T-cell (primary cell): ENCODE data around the gene SLC10A6. TPM values are rescaled to one million over a fixed set of nuclear protein-coding genes. Genes with fewer than 3 reads are reported as not detected.
"Not testable (repeated sequence)": the region's sequence is repeated elsewhere in the genome, so short reads cannot be mapped to it uniquely, and the experiment has no call there.

Experiments
- ATAC-seq, 4 experiments: fragments of 200-7000 bp in 3 of 4; fragments of 150-1000 bp in 1 of 4; cut with Tn5 transposase; replicated peaks in 1 of 4; 1 replicate in 3 of 4; 2 replicates in 1 of 4; pipeline ENCODE4 v1.10.0; 2021; ENCODE audit warnings: moderate library complexity in 3 of 4, mild to moderate bottlenecking in 2 of 4, moderate number of reproducible peaks in 1 of 4
- CTCF ChIA-PET, 2 donors: fragments of 300-600 bp; sonication (Branson Sonifier 250); formaldehyde crosslinking; loops; one replicate each; lab custom pipeline; 2022; ENCODE audit warnings: antibody characterized with exemption in 2 of 2; lab: Charles Lee
- POLR2A ChIA-PET, 2 donors: fragments of 300-600 bp; sonication (Branson Sonifier 250); formaldehyde crosslinking; loops; one replicate each; lab custom pipeline; 2022; ENCODE audit warnings: antibody characterized with exemption in 2 of 2; lab: Charles Lee
- DNase-seq, 35 experiments: peaks; one replicate each; pipeline versions ENCODE4 v3.0.0 to v3.0.0-alpha.2; 2013 to 2023
- H3K27ac ChIP-seq: one replicate; pipeline ENCODE4 v1.5.1; 2013; ENCODE audit warnings: low read length
- H3K27me3 ChIP-seq, 2 experiments: replicated peaks in 1 of 2; 1 replicate in 1 of 2; 2 replicates in 1 of 2; pipeline versions ENCODE4 v1.6.1 to v1.7.0; 2013; ENCODE audit warnings: low read length in 1 of 2, mixed read lengths in 1 of 2; ENCODE audit not compliant: control insufficient read depth in 2 of 2, insufficient read depth in 2 of 2; ENCODE audit errors: extremely low read depth in 1 of 2
- H3K36me3 ChIP-seq, 2 donors: 1 replicate in 1 of 2; 2 replicates in 1 of 2; pipeline versions ENCODE4 v1.6.1 to v1.7.0; 2013; ENCODE audit warnings: low read length in 1 of 2; ENCODE audit not compliant: control insufficient read depth in 2 of 2, insufficient read depth in 1 of 2; ENCODE audit errors: extremely low read depth in 1 of 2
- H3K4me1 ChIP-seq, 2 experiments: 1 replicate in 1 of 2; 2 replicates in 1 of 2; pipeline versions ENCODE4 v1.6.1 to v1.7.0; 2013; ENCODE audit warnings: low read length in 2 of 2, mixed read lengths in 1 of 2; ENCODE audit not compliant: insufficient read depth in 2 of 2, control insufficient read depth in 1 of 2; ENCODE audit errors: extremely low read depth in 1 of 2
- H3K4me3 ChIP-seq, 2 donors: 1 replicate in 1 of 2; 2 replicates in 1 of 2; pipeline versions ENCODE4 v1.5.1 to v1.7.0; 2013; ENCODE audit warnings: mild to moderate bottlenecking in 2 of 2, low read length in 1 of 2, moderate library complexity in 1 of 2; ENCODE audit not compliant: control insufficient read depth in 1 of 2; ENCODE audit errors: extremely low read depth in 1 of 2
- H3K9me3 ChIP-seq: 2 replicates; pipeline ENCODE4 v1.7.0; 2013
- H3K27ac Mint-ChIP-seq, 2 donors: one replicate each; pipeline ENCODE4 v1.8.0; 2020 to 2021; ENCODE audit warnings: mild to moderate bottlenecking in 2 of 2, mixed read lengths in 2 of 2
- H3K27me3 Mint-ChIP-seq, 2 donors: one replicate each; pipeline ENCODE4 v1.8.0; 2021 to 2022; ENCODE audit warnings: mixed read lengths in 2 of 2
- H3K36me3 Mint-ChIP-seq: one replicate; pipeline ENCODE4 v1.8.0; 2021; ENCODE audit warnings: mixed read lengths
- H3K4me1 Mint-ChIP-seq, 3 donors: one replicate each; pipeline ENCODE4 v1.8.0; 2020 to 2022; ENCODE audit warnings: mixed read lengths in 3 of 3, mild to moderate bottlenecking in 1 of 3
- H3K4me3 Mint-ChIP-seq, 3 donors: one replicate each; pipeline ENCODE4 v1.8.0; 2020 to 2022; ENCODE audit warnings: mild to moderate bottlenecking in 3 of 3, mixed read lengths in 3 of 3, moderate library complexity in 3 of 3
- H3K9me3 Mint-ChIP-seq, 3 donors: one replicate each; pipeline ENCODE4 v1.8.0; 2020 to 2022; ENCODE audit warnings: mixed read lengths in 3 of 3
- WGBS: methylation state at CpG from one replicate; pipeline ENCODE4 v1.1.5; 2013; ENCODE audit warnings: missing lambda C conversion rate; ENCODE audit not compliant: insufficient coverage; 5-methylcytosine and 5-hydroxymethylcytosine counted together
- total RNA-seq, 35 experiments: library from RNA in 6 of 35; stranded (reverse) in 6 of 35; fragments of 120-200 nt in 1 of 35; gene quantifications; one replicate each; pipeline versions ENCODE4 v1.2.1 to v1.2.4 and lab custom pipeline; 2013 to 2026

SLC10A6 gene
- total RNA-seq, 5 donors from 2014 or later (not counting 1 experiment from before 2014, with no cell fraction given) = not detected

- no peaks in the 10 kb centered on the region for H3K4me1 ChIP-seq
- H3K4me3 ChIP-seq = no peak overlapping the region
- no peaks in the 10 kb centered on the region for H3K36me3 ChIP-seq
- WGBS = no CpG with 5 or more reads among the region's 4 CpGs
- H3K27me3 ChIP-seq = no peaks in the 10 kb centered on the region
- Mint-ChIP-seq H3K27me3 (no peaks in the 10 kb centered on the region), H3K4me3 (no peak overlapping the region), H3K9me3 (peaks cover 6 to 23% (median 16%) of the 10 kb centered on the region in 3 donors), H3K27ac (no peak overlapping the region), H3K36me3 (no peaks in the 10 kb centered on the region), H3K4me1 (no peaks in the 10 kb centered on the region)
- H3K27ac ChIP-seq = no peak overlapping the region
- CTCF ChIA-PET = no interaction called here
- no peaks in the 10 kb centered on the region for H3K9me3 ChIP-seq
- DNase-seq (no peak), ATAC-seq (no peak)
- POLR2A ChIA-PET = no interaction called here
Observed at GRCh38 chr4:86876894-86877685, 27.9 kb upstream of the SLC10A6 start.

- H3K4me1 Mint-ChIP-seq, POLR2A ChIA-PET, ATAC-seq, DNase-seq, H3K4me3 ChIP-seq, H3K27ac ChIP-seq, H3K36me3 ChIP-seq, H3K27ac Mint-ChIP-seq, H3K27me3 Mint-ChIP-seq, H3K36me3 Mint-ChIP-seq, H3K4me3 Mint-ChIP-seq, H3K4me1 ChIP-seq, H3K27me3 ChIP-seq, H3K9me3 ChIP-seq, CTCF ChIA-PET: not testable (repeated sequence)
- 93% methylated on average over 2 of the region's 4 CpGs for WGBS
- peaks cover 6 to 21% (median 16%) of the 10 kb centered on the region in 3 donors for H3K9me3 Mint-ChIP-seq
Observed at GRCh38 chr4:86875436-86875835, 26.3 kb upstream of the SLC10A6 start.

GRCh38 chr4:86872135-86872534 is 23.0 kb upstream of the SLC10A6 start:
- CTCF ChIA-PET = no interaction called here
- Mint-ChIP-seq H3K9me3 (peaks cover 0 to 3% (median 0%) of the 10 kb centered on the region in 3 donors), H3K27me3 (peaks cover 0 to 2% of the 10 kb centered on the region in 2 donors), H3K4me1 (no peaks in the 10 kb centered on the region), H3K36me3 (no peaks in the 10 kb centered on the region), H3K27ac (no peak overlapping the region), H3K4me3 (no peak overlapping the region)
- H3K9me3 ChIP-seq = no peaks in the 10 kb centered on the region
- no peak for DNase-seq
- no peaks in the 10 kb centered on the region for H3K27me3 ChIP-seq
- ATAC-seq = no peak
- POLR2A ChIA-PET = interaction anchor here in 1 of 2 donors (0.6 kb wide), 1 partner anchor 441 kb away, joined by 3 read pairs; no protein-coding TSS in a partner anchor
- no peak overlapping the region for H3K27ac ChIP-seq
- no peaks in the 10 kb centered on the region for H3K36me3 ChIP-seq
- 54% methylated on average over 3 of the region's 4 CpGs for WGBS
- no peak overlapping the region for H3K4me3 ChIP-seq
- no peaks in the 10 kb centered on the region for H3K4me1 ChIP-seq

- H3K9me3 Mint-ChIP-seq = peaks cover 0 to 3% (median 0%) of the 10 kb centered on the region in 3 donors
- POLR2A ChIA-PET = interaction anchor here (0.6 kb wide), 2 partner anchors 31 to 37 kb away, joined by 3 to 6 read pairs; no protein-coding TSS in a partner anchor
- WGBS = 50% methylated on average over 9 of the region's 9 CpGs
- Histone ChIP-seq H3K27me3 (no peaks in the 10 kb centered on the region), H3K4me3 (no peak overlapping the region), H3K27ac (no peak overlapping the region), H3K9me3 (no peaks in the 10 kb centered on the region), H3K36me3 (no peaks in the 10 kb centered on the region), H3K4me1 (no peaks in the 10 kb centered on the region)
- H3K36me3 Mint-ChIP-seq = no peaks in the 10 kb centered on the region
- H3K27me3 Mint-ChIP-seq = peaks cover 0 to 2% of the 10 kb centered on the region in 2 donors
- DNase-seq (no peak), ATAC-seq (no peak)
- H3K4me1 Mint-ChIP-seq = no peaks in the 10 kb centered on the region
- CTCF ChIA-PET = no interaction called here
- no peak overlapping the region for H3K4me3 Mint-ChIP-seq
- H3K27ac Mint-ChIP-seq = no peak overlapping the region
Observed at GRCh38 chr4:86870442-86871069, 21.4 kb upstream of the SLC10A6 start.

GRCh38 chr4:86857341-86858052 is 8.3 kb upstream of the SLC10A6 start:
- no peaks in the 10 kb centered on the region for H3K9me3 ChIP-seq
- H3K27ac ChIP-seq = no peak overlapping the region
- 98% methylated on average over 4 of the region's 8 CpGs for WGBS
- Mint-ChIP-seq H3K4me1 (no peaks in the 10 kb centered on the region), H3K9me3 (no peaks in the 10 kb centered on the region), H3K27me3 (peaks cover 0 to 4% of the 10 kb centered on the region in 2 donors), H3K4me3 (no peak overlapping the region), H3K27ac (no peak overlapping the region), H3K36me3 (no peaks in the 10 kb centered on the region)
- no peak for DNase-seq
- H3K27me3 ChIP-seq = no peaks in the 10 kb centered on the region
- POLR2A ChIA-PET = no interaction called here
- CTCF ChIA-PET = no interaction called here
- no peak for ATAC-seq
- H3K4me3 ChIP-seq = no peak overlapping the region
- no peaks in the 10 kb centered on the region for H3K36me3 ChIP-seq
- no peaks in the 10 kb centered on the region for H3K4me1 ChIP-seq

GRCh38 chr4:86856896-86857295 is 7.7 kb upstream of the SLC10A6 start:
- no peak overlapping the region for H3K4me3 ChIP-seq
- Mint-ChIP-seq H3K4me1 (no peaks in the 10 kb centered on the region), H3K36me3 (no peaks in the 10 kb centered on the region), H3K9me3 (no peaks in the 10 kb centered on the region), H3K27me3 (peaks cover 0 to 4% of the 10 kb centered on the region in 2 donors), H3K4me3 (no peak overlapping the region), H3K27ac (no peak overlapping the region)
- H3K36me3 ChIP-seq = no peaks in the 10 kb centered on the region
- no peaks in the 10 kb centered on the region for H3K4me1 ChIP-seq
- H3K27ac ChIP-seq = no peak overlapping the region
- DNase-seq (no peak), ATAC-seq (no peak)
- H3K27me3 ChIP-seq = peaks cover 0 to 2% of the 10 kb centered on the region in 2 experiments
- H3K9me3 ChIP-seq = no peaks in the 10 kb centered on the region
- ChIA-PET POLR2A (no interaction called here), CTCF (no interaction called here)
- no CpG with 5 or more reads among the region's 1 CpG for WGBS
